Stimulated activated naive CD8-positive, alpha-beta T cell treated with anti-CD3 and anti-CD28 coated beads, Interleukin-15, Interleukin-2, amounts not matched to agents 100 U/mL and 50 U/mL, for 24 hours (primary cell): ENCODE data around the gene FAM234A.
"Not testable (repeated sequence)": the region's sequence is repeated elsewhere in the genome, so short reads cannot be mapped to it uniquely, and the experiment has no call there.

Experiments
- ATAC-seq: fragments of 150-1000 bp; cut with Tn5 transposase; one replicate; pipeline ENCODE4 v1.10.0; 2021
- DNase-seq: peaks from one replicate; pipeline ENCODE4 v3.0.0; 2021

The FAM234A gene

GRCh38 chr16:265711-266110 lies 31.1 kb downstream of the FAM234A start:
- ATAC-seq (no peak), DNase-seq (no peak)

- ATAC-seq (no peak), DNase-seq (no peak)
These were observed 31.9 kb downstream of the FAM234A start for GRCh38 chr16:266258-267164.

- not testable (repeated sequence) for DNase-seq, ATAC-seq
These were observed 32.9 kb downstream of the FAM234A start for GRCh38 chr16:267562-267961.

GRCh38 chr16:268141-269053 lies 33.8 kb downstream of the FAM234A start:
- no peak for ATAC-seq
- DNase-seq = no peak

- ATAC-seq (no peak), DNase-seq (no peak)
These were observed 34.6 kb downstream of the FAM234A start for GRCh38 chr16:269061-269796.

GRCh38 chr16:270381-271255 lies 36.0 kb downstream of the FAM234A start:
- no peak for ATAC-seq

GRCh38 chr16:272633-273546 lies 38.3 kb downstream of the FAM234A start:
- peak; percentile 4 for ATAC-seq
- no peak for DNase-seq

More at GRCh38 chr16:270381-271255, 36.0 kb downstream of the FAM234A start:
- no peak for DNase-seq

- peak; percentile 7 for ATAC-seq
These were observed 39.2 kb downstream of the FAM234A start for GRCh38 chr16:273547-274421.

GRCh38 chr16:275041-275641 lies 40.5 kb downstream of the FAM234A start:
- DNase-seq = peak; percentile 21
- ATAC-seq = peak; percentile 11

More at GRCh38 chr16:273547-274421, 39.2 kb downstream of the FAM234A start:
- DNase-seq = no peak

- no peak for DNase-seq
- no peak for ATAC-seq
These were observed 41.2 kb downstream of the FAM234A start, which contains the start of gene RGS11 for GRCh38 chr16:275786-276232. RGS11 (minus strand) TSS chr16:275944; CDS start chr16:275911, 33 bp downstream.

- ATAC-seq (no peak), DNase-seq (no peak)
These were observed 41.9 kb downstream of the FAM234A start for GRCh38 chr16:276426-277077.

- peak; percentile 66 for ATAC-seq
- DNase-seq = peak; percentile 29
These were observed 44.3 kb downstream of the FAM234A start for GRCh38 chr16:278863-279366.

GRCh38 chr16:279531-279930 lies 44.9 kb downstream of the FAM234A start:
- DNase-seq (no peak), ATAC-seq (no peak)

GRCh38 chr16:280005-280460 lies 45.4 kb downstream of the FAM234A start:
- no peak for ATAC-seq
- no peak for DNase-seq

GRCh38 chr16:280552-280951 lies 45.9 kb downstream of the FAM234A start, which contains the start of gene ARHGDIG:
ARHGDIG (plus strand) TSS chr16:280591; CDS start chr16:280681, 90 bp downstream.
- no peak for DNase-seq
- ATAC-seq = no peak

- DNase-seq = no peak
- no peak for ATAC-seq
These were observed 46.5 kb downstream of the FAM234A start for GRCh38 chr16:280991-281659.
